Ovary (tissue), 3 donors: ENCODE results near the gene UQCC2.

Source experiments
- CTCF ChIP-seq, 3 donors: fragments of 450-650 bp in 2 of 3; fragments of 200-600 bp in 1 of 3; IDR thresholded peaks; one replicate each; pipeline versions ENCODE4 v1.5.1 to v1.8.0; 2016 to 2022; ENCODE audit warnings: antibody characterized with exemption in 3 of 3, mild to moderate bottlenecking in 1 of 3
- EP300 ChIP-seq: sonication (generic); formaldehyde crosslinking; IDR thresholded peaks from one replicate; pipeline ENCODE4 v1.6.1; 2017; ENCODE audit warnings: antibody characterized with exemption
- POLR2A ChIP-seq: fragments of 450-650 bp; IDR thresholded peaks from one replicate; pipeline ENCODE4 v1.6.1; 2017; ENCODE audit warnings: antibody characterized with exemption, mild to moderate bottlenecking, moderate library complexity
- donor health status: DM: no; HTN: no; CAD: no.

GRCh38 chr6:33702345-33702977 lies 9.0 kb downstream of the UQCC2 start:
- TF ChIP-seq POLR2A (no peak), CTCF (IDR thresholded peaks at IDR 0.05) (no peak), EP300 (no peak)
